ENCODE results near the gene ITGA8.
"Not testable (repeated sequence)": the region's sequence is repeated elsewhere in the genome, so short reads cannot be mapped to it uniquely, and the experiment has no call there.

The ITGA8 gene

DNA sequence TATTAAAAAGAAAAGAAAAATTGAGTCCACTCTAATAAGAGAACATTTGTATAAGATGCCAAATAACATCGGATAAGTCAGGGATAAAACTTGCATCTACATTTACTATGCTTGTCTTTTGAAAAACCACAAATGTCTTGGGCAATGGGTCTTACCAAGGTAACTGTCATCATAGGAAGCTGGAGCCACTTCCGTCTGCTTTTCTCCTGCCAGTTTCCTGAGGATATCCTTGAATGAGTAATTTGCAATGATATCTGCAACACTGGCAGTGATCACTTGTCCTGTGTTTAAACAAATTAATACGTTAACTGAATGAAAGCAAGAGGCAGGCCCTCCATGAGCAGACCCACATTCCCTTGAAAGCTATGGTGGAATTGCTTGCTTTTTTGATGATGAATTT lies 47.3 kb downstream of the ITGA8 start:
- DNase-seq: no peak

DNA sequence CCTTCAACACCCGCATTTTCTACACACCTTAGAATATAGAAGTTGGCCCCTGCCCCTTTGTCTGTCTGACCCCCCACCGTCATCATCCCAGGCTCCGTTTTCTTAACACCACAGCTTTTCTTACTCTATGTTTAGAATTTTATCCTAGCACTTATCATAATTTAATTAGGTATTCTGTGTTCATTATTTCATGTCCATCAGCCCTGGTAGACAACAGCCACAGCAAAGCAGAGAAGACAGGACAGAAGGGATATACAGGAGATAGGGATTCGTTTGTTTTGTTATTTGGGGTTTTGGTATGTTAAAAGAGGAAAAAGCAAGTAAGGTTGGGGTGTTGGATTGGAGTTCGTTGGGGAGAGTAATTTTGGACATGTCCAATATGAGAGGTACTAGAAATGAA lies 48.8 kb downstream of the ITGA8 start:
- no peak for DNase-seq

DNA sequence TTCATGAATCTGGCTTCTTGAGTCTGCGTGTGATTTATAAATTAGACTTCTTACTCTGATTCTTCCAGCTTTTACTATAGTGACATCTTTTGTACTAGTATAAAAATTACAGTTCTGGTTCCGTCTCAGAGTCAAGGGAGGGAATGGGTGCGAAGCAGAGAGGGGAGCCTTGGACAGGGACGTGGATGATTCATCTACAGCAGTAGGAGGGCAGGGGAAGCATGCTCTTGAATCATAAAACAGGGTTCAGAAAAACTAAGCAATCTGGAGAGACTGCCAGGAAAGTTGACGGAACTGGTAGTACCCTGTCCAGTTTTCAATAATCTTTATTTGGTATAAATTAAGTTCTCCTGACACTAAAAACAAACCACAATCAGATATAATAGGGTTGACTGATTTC lies 58.1 kb downstream of the ITGA8 start:
- no peak for DNase-seq

DNA sequence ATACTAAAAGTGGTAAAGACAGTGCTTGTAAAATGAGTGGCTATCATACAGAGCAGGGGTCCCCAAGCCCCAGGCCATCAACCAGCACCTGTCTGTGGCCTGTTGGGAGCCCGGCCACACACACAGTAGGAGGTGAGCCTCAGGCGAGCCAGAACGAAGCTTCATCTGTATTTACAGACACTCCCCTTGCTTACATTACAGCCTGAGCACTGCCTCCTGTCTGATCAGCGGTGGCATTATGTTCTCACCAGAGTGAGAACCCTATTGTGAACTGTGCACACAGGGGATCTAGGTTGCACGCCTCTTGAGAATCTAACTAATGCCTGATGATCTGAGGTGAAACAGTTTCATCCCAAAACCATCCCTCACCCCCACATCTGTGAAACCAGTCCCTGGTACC lies 58.7 kb downstream of the ITGA8 start:
- DNase-seq: no peak

DNA sequence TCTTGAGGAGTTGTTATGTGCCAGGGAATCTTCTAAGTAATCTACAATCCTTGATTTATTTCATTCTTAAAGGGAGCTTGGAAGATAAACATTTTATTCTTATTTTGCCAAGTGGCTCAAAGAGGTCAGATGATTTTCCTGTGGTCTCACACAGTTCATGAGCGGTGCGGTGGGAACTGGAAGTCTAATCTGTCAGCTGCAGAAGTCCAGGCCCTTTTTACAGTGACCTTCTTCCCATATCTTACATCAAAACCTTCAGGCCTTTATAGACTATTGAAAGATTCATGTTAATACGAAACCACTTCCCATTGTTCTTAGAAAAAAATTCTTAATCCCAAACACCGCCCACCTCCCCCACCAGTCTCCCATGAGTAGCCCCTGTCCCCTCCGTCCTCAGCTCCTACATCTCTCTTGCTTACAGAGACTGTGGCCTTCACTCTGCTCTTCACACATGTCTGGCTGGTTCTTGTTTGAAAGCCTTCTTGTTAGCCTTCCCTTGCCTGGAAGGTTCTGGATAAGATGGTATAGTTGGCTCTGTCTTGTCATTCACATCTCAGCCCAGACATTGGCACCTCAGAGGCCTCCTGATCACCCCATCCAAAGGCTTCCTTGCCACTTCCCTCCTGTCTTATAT lies 61.5 kb downstream of the ITGA8 start:
- no peak for DNase-seq

DNA sequence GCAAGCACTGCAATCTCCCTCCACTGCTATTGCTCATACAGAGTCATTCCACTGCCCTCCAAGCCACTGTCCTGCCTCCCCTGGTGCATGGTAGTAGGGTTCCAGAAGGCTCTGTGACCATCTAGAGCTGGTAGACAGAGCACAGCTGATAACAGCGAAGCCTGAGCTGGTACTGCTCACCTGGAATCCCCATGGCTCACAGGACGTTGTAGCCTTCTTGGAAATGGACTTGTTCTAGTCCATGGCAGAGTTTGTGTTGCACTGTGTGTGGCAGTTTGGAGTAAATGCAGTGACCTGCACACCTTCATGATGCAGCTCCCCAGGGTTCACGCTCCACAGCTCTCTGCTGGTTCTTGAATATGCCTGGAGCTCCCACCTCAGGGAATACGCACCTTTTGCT lies 67.0 kb downstream of the ITGA8 start:
- no peak for DNase-seq

DNA sequence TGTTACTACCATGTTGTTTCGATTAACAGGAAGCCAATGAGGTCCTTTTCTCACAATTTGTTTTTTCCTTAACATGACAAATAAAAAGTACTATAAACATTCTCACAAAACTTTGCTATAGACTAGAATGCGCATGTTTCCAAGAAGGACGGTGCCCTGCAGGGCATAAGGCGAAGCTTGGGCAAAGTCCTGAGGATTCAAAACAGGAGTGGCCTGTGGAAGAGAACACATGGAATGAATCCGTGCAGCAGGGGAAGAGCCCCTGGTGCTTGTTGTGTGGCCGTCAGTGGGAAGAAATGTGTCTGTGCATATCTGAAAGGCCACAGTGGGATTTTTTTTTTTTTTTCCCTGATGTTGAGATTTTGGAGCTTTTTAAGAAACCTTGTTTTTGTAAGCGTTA lies 67.6 kb downstream of the ITGA8 start:
- DNase-seq: no peak

DNA sequence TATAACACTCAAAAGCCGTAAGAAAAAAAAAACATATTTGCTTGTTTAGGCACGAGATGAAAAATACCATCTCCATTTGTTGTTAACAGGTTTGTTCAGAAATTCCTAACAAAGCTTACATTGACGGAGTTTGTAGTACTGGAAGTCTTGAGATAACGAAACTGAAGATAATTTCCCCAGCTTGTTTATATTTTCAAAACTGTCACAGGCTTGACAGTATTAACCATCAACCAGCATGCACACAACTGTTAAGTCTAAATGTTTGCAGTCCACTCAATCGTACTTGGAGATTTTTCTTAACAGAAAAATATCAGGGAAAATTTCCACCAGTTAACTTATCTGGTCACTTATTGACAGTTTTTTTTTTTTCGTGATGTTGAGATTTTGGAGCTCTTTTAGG lies 68.5 kb downstream of the ITGA8 start:
- DNase-seq: no peak

DNA sequence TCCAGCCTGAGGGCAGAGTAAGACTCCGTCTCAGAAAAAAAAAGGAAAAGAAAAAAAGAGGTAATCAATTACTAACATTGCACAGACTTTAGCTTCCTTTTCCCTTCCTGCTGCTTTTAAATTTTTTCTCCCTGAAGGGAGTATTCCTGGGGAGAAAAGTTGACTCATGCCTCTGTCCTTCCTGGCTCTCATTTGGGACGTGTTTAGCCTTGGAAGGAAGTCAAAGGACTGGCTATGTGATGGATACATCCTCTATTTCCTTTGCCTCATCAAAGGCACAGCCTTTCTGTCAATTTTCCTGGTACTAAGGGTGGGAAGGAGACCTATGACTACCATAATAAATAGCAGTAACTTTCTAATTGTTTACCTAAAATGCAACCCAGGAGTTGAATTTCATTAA lies 77.6 kb downstream of the ITGA8 start:
- DNase-seq: no peak

DNA sequence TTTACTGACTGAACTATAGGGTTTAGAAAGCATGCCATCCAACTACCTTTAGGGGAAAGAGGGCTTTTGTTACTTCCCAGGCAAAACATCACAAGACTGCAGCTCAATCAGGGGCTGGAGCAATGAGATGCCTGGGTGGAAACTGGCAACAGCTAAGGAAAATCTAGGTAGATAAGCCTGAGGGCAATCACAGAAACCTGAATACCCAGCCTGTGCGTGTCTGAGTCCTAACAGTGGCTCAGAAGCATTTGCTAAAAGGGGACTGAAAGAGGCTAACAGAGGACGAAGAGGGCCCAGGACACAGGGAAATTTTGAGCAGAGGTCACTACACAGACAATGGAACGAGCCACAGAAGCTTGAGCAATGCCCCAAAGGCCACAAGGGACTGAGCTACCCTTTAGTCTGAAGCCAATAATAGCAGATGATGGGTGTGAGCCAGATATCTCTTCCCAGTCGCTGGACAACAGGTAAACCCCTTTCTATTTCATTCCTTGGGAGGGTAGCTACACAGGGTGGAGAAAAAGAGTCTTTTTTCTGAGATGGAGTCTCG lies 79.1 kb downstream of the ITGA8 start:
- no peak for DNase-seq

DNA sequence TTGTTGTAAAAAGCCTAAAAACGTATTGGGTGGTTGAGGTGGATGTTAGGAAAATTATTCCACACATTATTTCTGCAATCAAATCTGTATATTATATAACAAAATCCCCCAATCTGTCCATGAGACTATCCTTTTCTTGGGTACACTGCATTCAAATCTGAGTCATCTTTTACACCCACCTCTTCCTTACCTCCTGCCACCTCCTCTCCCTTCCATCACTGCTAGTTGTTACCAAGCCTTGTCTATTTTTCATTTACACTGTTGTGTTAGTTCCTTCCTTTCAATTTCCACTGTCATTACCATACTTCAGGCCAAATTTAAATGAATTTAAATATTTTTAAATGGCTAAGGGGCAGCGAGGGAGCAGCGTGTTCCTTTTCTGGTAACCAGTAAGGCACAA lies 83.3 kb downstream of the ITGA8 start:
- DNase-seq: no peak

DNA sequence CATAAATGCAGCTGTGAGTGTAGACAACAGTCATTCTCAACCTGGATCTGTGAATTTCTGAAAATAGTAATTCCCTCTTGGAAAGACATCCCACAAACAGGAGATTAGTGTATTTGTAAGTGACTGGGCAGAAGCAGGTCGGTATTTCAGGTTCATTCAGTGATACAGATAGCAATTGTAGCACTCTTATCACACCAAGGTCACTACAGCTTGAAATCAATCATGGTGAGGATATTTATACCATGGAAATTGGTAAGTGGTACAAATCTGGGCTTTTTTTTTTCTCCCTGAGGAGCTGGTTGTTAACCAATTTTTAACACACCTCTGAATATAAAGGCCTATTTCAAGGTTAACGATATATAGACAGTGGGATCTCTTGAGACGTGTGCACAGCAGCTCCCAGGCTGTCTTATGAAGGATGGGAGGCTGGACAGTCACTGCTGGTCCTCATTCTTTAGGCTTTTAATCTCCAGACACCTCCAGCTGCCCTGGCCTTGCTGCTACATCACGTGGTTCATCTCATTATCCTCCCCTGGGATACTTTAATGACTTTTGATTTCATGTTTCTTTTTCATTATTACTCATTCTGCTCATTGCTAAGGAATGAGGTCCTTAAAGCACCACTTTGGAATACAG lies 87.1 kb downstream of the ITGA8 start:
- DNase-seq: no peak

DNA sequence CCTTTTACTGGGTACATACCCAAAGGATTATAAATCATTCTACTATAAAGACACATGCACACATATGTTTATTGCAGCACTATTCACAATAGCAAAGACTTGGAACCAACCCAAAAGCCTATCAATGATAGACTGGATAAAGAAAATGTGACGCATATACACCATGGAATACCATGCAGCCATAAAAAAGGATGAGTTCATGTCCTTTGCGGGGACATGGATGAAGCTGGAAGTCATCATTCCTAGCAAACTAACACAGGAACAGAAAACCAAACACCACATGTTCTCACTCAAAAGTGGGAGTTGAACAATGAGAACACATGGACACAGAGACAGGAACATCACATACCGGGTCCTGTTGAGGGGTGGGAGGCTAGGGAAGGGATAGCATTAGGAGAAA lies 88.5 kb downstream of the ITGA8 start:
- DNase-seq: not testable (repeated sequence)

DNA sequence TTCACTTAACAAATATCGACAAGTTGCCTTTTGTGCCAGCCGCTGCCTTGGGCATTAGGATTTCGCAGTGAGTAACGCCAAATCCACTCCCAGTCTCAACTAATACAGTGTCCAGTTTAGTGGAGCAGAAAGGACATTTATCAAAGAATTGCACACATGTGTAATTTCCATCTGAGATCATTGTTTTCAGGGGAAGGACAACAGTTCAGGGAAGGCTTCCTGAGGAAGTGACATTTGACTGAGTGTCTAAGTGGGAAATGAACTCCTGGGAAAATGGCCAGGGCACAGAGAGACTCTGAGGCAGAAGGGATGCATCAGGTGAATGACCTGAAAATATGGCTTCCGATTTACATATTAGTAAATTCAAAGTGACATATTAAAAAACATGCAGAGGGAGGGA lies 89.4 kb downstream of the ITGA8 start:
- no peak for DNase-seq

DNA sequence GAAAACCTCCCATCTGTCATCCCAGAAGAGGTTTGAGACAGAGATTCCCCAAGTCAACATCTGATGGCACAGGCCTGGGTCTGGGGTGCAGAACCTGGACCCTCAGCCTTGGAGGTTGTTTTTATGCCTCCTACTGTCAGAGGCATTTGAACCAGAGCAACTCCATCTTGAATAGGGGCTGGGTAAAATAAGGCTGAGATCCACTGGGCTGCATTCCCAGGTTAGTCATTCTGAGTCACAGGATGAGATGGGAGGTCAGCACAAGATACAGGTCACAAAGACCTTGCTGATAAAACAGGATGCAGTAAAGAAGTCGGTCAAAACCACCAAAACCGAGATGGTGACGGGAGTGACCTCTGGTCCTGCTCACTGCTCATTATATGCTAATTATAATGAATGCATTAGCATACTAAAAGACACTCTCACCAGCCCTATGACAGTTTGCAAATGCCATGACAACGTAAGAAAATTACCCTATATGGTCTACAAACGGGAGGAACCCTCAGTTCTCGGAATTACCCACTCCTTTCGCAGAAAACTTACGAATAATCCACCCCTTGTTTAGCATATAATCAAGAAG lies 92.0 kb downstream of the ITGA8 start:
- DNase-seq: no peak

DNA sequence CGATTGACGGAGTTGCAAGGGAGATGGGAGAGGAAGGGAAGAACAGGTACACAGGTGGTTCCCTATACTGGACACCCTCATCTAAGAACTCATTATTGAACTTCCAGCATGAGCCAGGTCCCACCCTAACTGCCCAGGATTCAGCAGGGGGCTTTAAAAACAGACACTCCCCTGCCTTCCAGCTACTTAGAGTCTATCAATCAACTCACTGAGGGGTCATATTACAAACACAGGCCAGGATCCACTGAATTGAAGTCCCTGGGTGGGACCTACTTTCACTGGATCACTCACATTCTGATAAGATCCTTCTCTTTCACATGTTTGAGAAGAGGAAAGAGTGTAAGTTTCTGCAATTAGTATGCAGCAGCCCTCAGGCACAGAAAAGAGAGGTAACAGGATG lies 92.8 kb downstream of the ITGA8 start:
- no peak for DNase-seq

DNA sequence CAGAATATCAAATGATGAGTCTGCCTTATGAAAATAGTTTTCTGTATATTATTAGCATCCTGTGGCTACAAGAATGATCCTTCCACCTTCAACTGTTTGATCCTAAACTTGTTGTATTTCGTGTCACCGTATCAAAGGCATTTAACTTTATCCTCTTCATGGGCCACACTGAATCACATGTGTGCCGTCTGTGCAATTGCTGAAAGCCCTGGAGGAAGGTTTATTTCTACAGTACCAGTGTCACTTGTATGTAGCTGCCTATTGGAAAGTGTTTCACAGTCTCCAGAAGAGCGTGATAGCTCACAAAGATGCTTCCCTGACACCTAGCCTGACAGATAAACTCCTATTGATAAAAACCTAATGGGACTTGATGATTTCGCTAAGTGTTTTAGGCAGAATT lies 94.5 kb downstream of the ITGA8 start:
- DNase-seq: no peak

DNA sequence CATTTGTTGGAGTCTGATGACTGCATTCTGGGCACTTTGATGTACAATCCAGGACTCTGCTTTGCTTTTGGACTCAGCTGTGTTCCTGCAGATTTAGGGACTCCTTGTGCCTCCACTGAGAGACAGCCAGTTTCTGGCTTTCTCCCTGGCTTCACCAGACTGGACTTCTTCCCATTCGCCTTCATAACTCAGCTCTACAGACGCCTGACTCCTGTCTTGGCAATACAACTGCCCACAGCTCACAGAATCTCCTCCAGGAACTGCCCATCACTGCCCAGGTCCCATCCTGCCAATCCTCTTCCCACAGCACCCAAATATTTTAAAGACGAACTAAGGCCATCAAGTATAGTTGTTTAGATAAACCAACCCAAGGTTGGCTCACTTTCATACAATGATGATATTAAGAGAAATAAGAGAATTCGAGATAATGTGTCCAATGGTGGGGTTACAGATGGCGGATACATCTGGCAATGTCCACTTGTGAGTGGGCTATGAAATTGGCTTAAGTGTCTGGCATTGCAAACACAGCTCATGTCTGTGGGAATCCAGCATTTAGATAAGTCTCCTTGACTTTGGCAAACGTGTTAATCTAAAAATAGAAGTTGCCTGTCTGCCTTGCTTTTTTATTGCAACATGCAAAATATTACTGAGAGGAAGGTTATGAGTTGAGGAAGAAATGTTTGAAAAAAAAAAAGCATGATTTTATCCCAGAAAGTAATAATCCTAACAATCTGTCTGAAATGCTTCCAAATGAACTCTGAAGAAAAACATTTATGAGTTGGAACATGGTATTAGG lies 95.1 kb downstream of the ITGA8 start:
- DNase-seq: no peak

DNA sequence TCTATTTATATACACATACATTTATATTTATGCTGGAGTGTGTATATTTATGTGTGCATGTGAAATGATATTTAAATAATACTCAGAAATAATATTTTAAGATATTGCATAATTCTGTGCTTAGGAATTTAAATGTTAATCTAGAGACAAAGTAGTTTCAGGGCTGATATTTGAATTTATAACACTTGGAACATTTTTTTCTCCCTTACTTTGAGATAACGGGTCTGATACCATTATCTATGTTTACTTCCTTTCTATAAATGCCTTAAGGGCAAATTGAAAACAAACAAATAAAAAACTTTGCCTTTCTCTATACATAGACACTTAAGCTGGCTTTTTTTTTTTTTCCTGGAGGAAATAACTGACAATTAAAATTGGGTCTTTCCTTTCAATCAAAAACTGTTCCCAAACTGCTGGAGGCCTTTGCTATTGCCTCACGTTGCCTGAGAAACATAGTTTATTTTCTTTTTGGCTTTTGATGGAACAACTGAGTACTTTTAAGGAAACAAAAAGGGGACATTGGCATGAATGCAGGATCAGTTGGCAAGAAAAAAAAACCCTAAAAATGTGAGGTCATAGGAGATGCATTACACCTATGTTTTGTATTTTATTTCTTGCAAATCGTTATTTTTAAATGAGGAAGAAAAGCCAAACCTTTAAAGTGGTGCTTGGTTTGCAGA lies 98.7 kb downstream of the ITGA8 start:
- DNase-seq: no peak

DNA sequence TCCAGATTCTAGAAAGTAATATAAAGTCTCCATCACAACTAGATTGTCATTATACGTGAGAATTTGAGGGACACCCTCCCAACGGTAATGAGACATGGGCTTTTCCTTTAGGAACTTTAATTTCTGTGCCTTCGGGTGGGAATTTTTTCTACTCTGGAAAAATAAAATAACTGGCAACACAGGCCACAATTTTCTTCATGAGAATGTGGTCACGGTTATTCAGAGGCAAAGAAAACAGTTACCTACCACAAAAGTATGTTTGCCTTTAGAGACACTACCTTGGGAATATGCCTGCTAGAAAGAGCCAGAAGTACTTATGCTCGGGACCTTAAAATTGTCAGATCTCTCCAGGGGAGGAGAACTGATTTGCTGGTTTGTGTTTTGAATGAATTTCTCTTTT lies 99.4 kb downstream of the ITGA8 start:
- DNase-seq: no peak

DNA sequence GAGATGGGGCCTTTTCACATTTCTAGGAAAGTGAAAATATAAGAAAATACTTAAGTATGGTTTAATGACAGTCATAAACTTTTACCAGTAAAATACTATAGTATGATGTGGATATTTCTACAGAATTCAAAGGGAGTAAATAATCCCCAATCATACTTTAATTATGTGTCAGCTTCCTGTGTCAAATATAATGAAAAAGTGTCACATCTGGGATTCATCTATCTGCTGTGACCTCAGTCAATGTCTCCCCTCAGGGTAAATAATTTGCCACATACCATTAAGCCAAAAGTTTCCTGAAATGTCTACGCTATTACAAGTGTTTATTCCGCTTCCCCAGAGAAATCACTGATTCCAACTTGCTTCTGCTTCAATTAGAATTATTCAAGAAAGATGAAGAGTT lies 110.5 kb downstream of the ITGA8 start:
- no peak for DNase-seq

DNA sequence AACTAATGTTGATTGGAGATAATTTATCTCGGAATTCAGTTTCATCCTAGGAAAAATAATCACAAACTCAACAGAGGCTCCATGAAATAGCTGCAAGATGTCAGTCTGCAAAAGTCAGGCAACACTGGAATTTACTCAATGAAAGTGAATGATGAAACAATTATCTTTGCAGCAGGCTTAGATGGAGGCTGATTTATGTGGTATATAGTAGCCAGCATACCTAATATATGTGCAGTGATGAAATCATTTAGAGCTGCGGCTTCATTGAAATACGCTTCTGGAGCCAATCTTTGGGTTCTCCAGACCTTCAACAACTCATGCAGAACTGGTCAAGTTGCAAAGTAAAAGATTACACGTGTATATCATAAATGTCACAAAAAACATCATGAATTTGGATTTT lies 113.3 kb downstream of the ITGA8 start:
- DNase-seq: no peak

DNA sequence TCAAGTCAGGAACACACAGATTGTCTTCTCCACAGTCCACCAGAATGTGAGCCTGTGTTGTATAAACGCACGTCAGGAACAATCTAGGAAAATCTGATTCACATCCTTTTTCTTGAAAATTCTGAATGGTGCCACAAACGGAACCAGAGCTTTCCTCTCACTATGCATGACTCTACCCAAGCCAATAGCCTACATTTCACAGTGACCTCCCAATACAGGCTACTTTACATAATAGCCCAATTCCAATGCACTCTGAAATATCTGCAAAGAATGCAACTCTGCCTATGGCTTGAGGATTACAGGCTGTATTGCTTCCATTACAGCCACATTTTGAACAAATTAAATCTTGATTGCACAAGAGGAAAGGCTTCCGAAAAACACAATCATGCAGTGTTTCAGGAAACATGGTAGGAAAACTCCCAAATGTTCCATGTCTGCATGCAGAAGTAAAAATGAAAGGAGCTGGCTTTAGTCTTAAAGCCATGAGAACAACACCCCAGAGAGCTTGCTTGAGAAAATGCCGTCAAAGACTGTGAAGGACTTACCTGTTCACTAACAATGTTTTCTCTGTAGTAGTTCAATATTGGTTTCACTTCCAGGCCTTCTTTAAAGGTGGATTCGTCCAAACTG lies 113.9 kb downstream of the ITGA8 start:
- no peak for DNase-seq
